K562 (cell line): Measurements from ENCODE around the gene COX7A2. TPM values are rescaled to one million over a fixed set of nuclear protein-coding genes. Genes with fewer than 3 reads are reported as not detected.

Experiments used
- CBX3 ChIP-seq, 2 experiments: IDR thresholded peaks; 1 replicate in 1 of 2; 2 replicates in 1 of 2; pipeline ENCODE4 v1.6.1; 2012; ENCODE audit warnings: inconsistent platforms in 2 of 2, low read length in 2 of 2, borderline replicate concordance in 1 of 2, control low read depth in 1 of 2
- SIRT6 ChIP-seq: IDR thresholded peaks from one replicate; pipeline ENCODE4 v1.6.1; 2012; ENCODE audit warnings: low read depth, mild to moderate bottlenecking, control low read depth, inconsistent platforms, low read length, moderate library complexity
- SMAD4 ChIP-seq: fragments of 250-450 bp; sonication (Bioruptor Pico); conservative IDR thresholded peaks from 2 replicates; pipeline ENCODE4 v1.8.0; 2021; ENCODE audit warnings: inconsistent platforms, mild to moderate bottlenecking, moderate library complexity
- SP2 ChIP-seq: IDR thresholded peaks from 2 replicates; pipeline ENCODE4 v1.6.1; 2011; ENCODE audit warnings: mild to moderate bottlenecking, low read depth, low read length, moderate library complexity; ENCODE audit not compliant: poor library complexity, severe bottlenecking; ENCODE audit errors: extremely low read depth
- SRF ChIP-seq, 2 experiments: fragments of 250-450, 450-650 bp in 1 of 2; sonication (Bioruptor Pico) in 1 of 2; sonication (generic) in 1 of 2; formaldehyde crosslinking; IDR thresholded peaks; 2 replicates each; pipeline versions ENCODE4 v1.5.0 to v1.5.1; 2020 to 2022; ENCODE audit warnings: mild to moderate bottlenecking in 1 of 2, missing genetic modification reagents in 1 of 2
- TBL1XR1 ChIP-seq, 2 experiments: IDR thresholded peaks; 2 replicates each; pipeline ENCODE4 v1.6.1; 2012; ENCODE audit warnings: improper control_type of control experiment in 2 of 2, low read length in 2 of 2, mild to moderate bottlenecking in 1 of 2
- TCF3 ChIP-seq: sonication (generic); formaldehyde crosslinking; IDR thresholded peaks from 2 replicates; pipeline ENCODE4 v1.4.0; 2020; ENCODE audit warnings: mild to moderate bottlenecking, missing genetic modification reagents
- ZNF561 ChIP-seq: fragments of 450-650 bp; formaldehyde crosslinking; conservative IDR thresholded peaks from 2 replicates; pipeline ENCODE4 v1.4.0; 2020; ENCODE audit warnings: mild to moderate bottlenecking, moderate library complexity
- ZNF586 ChIP-seq: fragments of 450-650 bp; formaldehyde crosslinking; conservative IDR thresholded peaks from 2 replicates; pipeline ENCODE4 v1.4.0; 2020; ENCODE audit warnings: mild to moderate bottlenecking, moderate library complexity
- ZZZ3 ChIP-seq: fragments of 450-650 bp; IDR thresholded peaks from 2 replicates; pipeline ENCODE4 v1.6.1; 2016; ENCODE audit warnings: antibody characterized with exemption, mild to moderate bottlenecking, moderate library complexity
- polyA plus RNA-seq, 8 experiments: library from polyadenylated mRNA; depleted of rRNA in 4 of 8; stranded (reverse) in 5 of 8; unstranded in 3 of 8; fragments of >200 nt; fragmentation: Nextera tagmentation in 2 of 8; fragmentation: Illumina TruSeq in 1 of 8; extraction: Ambion mirVana in 2 of 8; extraction: Trizol in 1 of 8; gene quantifications; 2 replicates each; pipeline versions ENCODE4 v1.2.1 to v1.2.3, GENCODE V29; 2011 to 2014; ENCODE audit warnings: inconsistent platforms in 1 of 8, missing spikeins in 1 of 8
- total RNA-seq, 7 experiments: library from RNA; depleted of rRNA in 6 of 7; stranded (reverse); fragments of >200 nt in 6 of 7; fragmentation: Illumina TruSeq in 2 of 7; extraction: Trizol in 2 of 7; gene quantifications; 2 replicates each; pipeline versions ENCODE4 v1.2.1 to v1.2.3, GENCODE V29; 2011 to 2021; ENCODE audit warnings: low replicate concordance in 1 of 7
- TF ChIP-seq, protein P1 (sequence below): fragments of 150-350 bp; conservative IDR thresholded peaks from 2 replicates; pipeline ENCODE4 v1.6.1; 2014; ENCODE audit warnings: low read length
- TF ChIP-seq, protein P2 (sequence below): IDR thresholded peaks from 2 replicates; pipeline ENCODE4 v1.6.1; 2012; ENCODE audit warnings: low read depth, low read length, improper control_type of control experiment, borderline replicate concordance
- TF ChIP-seq, protein P3 (sequence below), 2 experiments: fragments of 450-650 bp; IDR thresholded peaks; 2 replicates each; pipeline ENCODE4 v1.6.1; 2016; ENCODE audit warnings: mild to moderate bottlenecking in 2 of 2, borderline replicate concordance in 1 of 2, low read depth in 1 of 2, moderate library complexity in 1 of 2

The COX7A2 gene
- total and polyA plus RNA-seq, 9 of the 15 experiments (the other 6 are each of a cell fraction or from before 2014, with no cell fraction given), result 234 to 2,216 (median 585) TPM

DNA sequence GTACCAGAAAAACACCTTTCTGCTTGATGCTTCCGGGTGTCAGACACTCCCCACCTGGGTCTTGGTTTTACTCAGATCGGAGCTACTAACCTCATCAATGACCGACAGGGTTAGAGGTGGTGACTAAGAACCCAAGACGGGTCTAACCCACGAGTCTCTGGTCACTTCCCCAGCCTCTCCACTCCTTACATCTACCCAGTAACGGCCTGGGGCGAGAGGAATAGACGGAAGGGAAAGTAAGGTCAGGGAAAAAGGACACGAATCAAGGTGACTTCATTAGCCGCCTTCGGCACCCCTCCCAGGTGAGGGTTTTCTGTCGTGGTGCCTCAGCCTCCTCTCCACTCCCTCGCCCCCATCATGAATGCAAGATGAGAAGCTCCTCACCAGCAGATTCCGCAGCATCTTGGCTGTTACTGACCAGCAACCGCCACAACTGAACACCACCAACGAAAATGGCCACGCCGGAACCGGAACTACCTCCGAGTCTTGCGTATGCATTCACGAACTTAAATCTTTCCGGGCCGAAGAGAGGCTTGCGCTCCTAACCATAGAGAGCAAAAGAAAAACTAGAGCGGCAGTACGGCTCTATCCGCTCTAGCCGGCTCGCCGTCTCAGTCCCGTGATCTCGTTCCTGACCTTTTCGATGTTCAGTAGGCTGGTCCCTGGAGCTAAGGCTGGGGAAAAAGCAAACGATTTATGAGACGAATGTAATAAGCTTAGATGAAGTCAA, at the start of gene COX7A2 (continued):
- TF ChIP-seq CBX3 (IDR thresholded peaks at IDR 0.05; ENCODE audit: borderline replicate concordance in 1 of 2, low read length in 2 of 2) (peak in 1 of 2 experiments; percentile 90; a peak in 2 of 3 replicates), SP2 (peak; percentile 99), ZZZ3 (peak; percentile 82), ZNF561 (CRISPR knock-in tag) (no peak), SMAD4 (CRISPR knock-in tag) (no peak; the same call in 1 of the 2 replicates), SIRT6 (no peak), TBL1XR1 (IDR thresholded peaks at IDR 0.05; ENCODE audit: low read length in 2 of 2) (peak; percentile 44 to 68; a peak in 3 of 4 replicates), TCF3 (CRISPR knock-in tag) (peak; percentile 10; the same call in 1 of the 2 replicates), ZNF586 (CRISPR knock-in tag) (no peak), SRF (CRISPR knock-in tag; IDR thresholded peaks at IDR 0.05) (peak in 1 of 2 experiments; percentile 82; a peak in 2 of 4 replicates)
- TF ChIP-seq, protein P1, sequence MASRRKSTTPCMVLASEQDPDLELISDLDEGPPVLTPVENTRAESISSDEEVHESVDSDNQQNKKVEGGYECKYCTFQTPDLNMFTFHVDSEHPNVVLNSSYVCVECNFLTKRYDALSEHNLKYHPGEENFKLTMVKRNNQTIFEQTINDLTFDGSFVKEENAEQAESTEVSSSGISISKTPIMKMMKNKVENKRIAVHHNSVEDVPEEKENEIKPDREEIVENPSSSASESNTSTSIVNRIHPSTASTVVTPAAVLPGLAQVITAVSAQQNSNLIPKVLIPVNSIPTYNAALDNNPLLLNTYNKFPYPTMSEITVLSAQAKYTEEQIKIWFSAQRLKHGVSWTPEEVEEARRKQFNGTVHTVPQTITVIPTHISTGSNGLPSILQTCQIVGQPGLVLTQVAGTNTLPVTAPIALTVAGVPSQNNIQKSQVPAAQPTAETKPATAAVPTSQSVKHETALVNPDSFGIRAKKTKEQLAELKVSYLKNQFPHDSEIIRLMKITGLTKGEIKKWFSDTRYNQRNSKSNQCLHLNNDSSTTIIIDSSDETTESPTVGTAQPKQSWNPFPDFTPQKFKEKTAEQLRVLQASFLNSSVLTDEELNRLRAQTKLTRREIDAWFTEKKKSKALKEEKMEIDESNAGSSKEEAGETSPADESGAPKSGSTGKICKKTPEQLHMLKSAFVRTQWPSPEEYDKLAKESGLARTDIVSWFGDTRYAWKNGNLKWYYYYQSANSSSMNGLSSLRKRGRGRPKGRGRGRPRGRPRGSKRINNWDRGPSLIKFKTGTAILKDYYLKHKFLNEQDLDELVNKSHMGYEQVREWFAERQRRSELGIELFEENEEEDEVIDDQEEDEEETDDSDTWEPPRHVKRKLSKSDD, result no peak; the same call in 1 of the 2 replicates
- TF ChIP-seq, protein P2, sequence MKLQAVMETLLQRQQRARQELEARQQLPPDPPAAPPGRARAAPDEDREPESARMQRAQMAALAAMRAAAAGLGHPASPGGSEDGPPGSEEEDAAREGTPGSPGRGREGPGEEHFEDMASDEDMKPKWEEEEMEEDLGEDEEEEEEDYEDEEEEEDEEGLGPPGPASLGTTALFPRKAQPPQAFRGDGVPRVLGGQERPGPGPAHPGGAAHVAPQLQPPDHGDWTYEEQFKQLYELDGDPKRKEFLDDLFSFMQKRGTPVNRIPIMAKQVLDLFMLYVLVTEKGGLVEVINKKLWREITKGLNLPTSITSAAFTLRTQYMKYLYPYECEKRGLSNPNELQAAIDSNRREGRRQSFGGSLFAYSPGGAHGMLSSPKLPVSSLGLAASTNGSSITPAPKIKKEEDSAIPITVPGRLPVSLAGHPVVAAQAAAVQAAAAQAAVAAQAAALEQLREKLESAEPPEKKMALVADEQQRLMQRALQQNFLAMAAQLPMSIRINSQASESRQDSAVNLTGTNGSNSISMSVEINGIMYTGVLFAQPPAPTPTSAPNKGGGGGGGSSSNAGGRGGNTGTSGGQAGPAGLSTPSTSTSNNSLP, result peak; percentile 68; the same call in 1 of the 2 replicates
- TF ChIP-seq, protein P3, sequence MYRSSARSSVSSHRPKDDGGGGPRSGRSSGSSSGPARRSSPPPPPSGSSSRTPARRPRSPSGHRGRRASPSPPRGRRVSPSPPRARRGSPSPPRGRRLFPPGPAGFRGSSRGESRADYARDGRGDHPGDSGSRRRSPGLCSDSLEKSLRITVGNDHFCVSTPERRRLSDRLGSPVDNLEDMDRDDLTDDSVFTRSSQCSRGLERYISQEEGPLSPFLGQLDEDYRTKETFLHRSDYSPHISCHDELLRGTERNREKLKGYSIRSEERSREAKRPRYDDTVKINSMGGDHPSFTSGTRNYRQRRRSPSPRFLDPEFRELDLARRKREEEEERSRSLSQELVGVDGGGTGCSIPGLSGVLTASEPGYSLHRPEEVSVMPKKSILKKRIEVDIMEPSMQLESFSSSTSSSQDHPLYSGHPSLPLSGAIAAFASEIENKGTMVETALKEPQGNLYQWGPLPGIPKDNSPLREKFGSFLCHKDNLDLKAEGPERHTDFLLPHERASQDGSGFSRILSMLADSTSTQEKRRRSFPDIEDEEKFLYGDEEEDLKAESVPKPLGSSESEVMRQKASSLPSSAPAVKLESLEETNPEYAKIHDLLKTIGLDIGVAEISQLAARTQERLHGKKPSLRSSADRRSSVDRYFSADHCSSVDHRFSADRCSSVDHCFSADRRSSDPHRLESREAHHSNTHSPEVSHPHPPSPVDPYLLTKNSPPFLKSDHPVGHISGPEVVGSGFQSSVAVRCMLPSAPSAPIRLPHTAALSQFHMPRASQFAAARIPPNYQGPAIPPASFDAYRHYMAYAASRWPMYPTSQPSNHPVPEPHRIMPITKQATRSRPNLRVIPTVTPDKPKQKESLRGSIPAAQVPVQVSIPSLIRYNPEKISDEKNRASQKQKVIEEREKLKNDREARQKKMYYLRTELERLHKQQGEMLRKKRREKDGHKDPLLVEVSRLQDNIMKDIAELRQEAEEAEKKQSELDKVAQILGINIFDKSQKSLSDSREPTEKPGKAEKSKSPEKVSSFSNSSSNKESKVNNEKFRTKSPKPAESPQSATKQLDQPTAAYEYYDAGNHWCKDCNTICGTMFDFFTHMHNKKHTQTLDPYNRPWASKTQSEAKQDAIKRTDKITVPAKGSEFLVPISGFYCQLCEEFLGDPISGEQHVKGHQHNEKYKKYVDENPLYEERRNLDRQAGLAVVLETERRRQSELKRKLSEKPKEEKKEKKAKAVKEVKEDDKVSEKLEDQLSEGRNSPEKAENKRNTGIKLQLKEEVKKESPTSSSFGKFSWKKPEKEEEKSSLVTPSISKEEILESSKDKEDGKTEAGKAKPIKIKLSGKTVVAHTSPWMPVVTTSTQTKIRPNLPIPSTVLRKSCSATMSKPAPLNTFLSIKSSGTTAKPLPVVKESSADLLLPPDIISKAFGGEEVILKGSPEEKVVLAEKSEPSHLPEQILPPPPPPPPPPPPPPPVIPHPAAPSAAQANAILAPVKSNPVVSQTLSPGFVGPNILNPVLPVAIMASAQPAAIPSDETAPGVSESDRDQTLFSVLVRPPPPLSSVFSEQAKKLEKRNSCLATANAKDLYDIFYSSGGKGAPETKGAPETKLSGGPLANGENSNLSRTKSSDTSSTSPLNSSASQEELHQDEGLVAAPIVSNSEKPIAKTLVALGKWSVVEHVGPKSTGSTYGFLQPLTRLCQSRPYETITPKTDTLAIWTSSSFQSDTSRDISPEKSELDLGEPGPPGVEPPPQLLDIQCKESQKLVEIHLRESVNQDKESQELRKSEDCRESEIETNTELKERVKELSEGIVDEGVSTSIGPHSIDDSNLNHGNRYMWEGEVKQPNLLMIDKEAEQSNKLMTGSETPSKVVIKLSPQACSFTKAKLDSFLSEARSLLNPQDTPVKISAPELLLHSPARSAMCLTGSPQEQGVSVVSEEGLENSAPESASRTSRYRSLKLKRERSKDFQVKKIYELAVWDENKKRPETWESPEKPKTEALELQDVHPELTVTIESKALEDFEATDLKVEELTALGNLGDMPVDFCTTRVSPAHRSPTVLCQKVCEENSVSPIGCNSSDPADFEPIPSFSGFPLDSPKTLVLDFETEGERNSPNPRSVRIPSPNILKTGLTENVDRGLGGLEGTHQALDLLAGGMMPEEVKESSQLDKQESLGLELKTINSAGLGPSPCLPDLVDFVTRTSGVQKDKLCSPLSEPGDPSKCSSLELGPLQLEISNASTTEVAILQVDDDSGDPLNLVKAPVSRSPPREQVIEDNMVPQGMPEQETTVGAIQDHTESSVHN (IDR thresholded peaks at IDR 0.05; ENCODE audit: borderline replicate concordance in 1 of 2, low read depth in 1 of 2), result peak in 1 of 2 experiments; percentile 28; a peak in 1 of 4 replicates
